GM18505 (cell line): ENCODE measurements around the gene NKD2.
"Not testable (repeated sequence)": the region's sequence is repeated elsewhere in the genome, so short reads cannot be mapped to it uniquely, and the experiment has no call there.

Experiments used
- ATAC-seq: cut with Tn5 transposase; IDR thresholded peaks from one replicate; pipeline ENCODE4 v1.9.1; 2021; ENCODE audit not compliant: unreplicated experiment
- POLR2A ChIP-seq: IDR thresholded peaks from 4 replicates; pipeline ENCODE4 v1.6.1; 2011; ENCODE audit warnings: borderline replicate concordance; ENCODE audit not compliant: insufficient read depth, insufficient read length; ENCODE audit errors: extremely low read depth

NKD2 gene

DNA sequence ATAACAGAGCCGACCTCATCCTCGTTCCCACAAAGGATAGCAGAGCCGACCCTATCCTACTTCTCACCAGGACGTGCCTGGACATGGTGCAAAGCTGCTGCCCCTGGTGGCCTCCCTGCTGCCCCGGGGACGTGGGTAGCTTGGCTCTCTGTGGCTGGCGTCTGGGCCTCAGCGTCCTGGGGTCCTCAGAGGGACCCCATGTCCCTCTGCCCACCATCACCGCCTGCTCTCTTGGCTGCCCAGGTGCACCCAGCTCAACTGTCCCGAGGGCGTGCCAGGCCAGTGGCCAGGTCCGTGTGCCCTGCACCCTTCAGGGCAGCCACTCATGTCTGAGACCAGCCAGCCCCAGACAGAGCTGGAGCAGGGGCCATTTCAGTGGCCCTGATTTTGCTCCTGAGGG is 8.5 kb downstream of the NKD2 start:
- TF ChIP-seq POLR2A: no peak
- ATAC-seq: no peak

DNA sequence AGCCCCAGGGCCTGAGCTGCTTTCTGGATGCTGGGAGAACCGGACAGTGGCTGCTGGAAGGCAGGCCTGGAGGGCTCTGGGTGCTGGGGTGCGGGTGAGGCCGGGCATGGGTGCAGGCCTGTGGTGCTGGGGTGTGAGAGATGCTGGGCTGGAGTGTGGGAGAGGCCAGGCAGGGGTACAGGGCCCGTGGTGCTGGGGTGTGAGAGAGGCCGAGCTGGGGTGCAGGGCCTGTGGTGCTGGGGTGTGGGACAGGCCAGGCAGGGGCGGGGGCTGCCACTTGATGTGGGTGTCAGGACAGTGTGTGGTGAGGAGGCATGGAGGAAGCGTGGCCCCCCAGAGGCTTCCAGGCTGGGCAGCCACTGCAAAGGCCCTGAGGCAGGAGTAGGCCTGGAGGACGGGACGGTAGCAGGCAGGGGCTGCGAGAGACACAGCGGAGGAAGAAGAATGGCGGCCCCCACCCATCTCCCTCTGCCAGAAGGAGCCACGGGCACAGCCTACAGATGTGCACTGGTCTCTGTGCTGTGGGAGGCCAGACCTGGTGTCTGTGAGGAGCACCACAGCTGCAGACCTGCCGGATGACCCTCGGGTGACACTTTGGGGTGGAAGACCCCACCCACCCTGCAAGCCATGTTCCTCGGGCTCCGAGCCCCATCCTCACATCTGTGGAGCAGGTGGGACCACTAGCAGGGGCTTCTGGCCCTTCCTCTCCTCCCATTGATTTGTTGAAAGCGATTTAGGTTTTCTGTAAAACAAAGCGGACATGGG is 9.3 kb downstream of the NKD2 start:
- TF ChIP-seq POLR2A: no peak
- ATAC-seq: no peak

DNA sequence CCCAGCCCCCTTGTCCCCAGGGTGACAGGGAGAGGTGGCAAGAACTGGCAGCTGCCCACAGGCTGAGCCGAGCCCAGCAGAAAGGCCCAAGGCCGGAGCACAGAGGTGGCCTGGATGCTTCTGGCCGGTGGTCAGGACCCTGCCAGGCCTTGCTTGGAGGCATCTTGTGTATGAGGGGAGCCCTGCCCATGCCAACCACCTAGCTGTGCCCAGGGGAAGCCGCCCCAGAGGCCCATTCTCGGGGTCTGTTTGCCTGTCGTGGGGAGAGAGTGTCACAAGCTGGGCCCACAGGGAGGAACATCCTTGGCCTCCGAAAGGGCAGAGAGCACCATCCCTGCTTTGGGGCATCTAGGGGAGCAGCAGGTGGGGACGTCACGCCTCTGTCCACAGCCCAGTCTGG is 10.0 kb downstream of the NKD2 start:
- TF ChIP-seq POLR2A: no peak
- no peak for ATAC-seq

DNA sequence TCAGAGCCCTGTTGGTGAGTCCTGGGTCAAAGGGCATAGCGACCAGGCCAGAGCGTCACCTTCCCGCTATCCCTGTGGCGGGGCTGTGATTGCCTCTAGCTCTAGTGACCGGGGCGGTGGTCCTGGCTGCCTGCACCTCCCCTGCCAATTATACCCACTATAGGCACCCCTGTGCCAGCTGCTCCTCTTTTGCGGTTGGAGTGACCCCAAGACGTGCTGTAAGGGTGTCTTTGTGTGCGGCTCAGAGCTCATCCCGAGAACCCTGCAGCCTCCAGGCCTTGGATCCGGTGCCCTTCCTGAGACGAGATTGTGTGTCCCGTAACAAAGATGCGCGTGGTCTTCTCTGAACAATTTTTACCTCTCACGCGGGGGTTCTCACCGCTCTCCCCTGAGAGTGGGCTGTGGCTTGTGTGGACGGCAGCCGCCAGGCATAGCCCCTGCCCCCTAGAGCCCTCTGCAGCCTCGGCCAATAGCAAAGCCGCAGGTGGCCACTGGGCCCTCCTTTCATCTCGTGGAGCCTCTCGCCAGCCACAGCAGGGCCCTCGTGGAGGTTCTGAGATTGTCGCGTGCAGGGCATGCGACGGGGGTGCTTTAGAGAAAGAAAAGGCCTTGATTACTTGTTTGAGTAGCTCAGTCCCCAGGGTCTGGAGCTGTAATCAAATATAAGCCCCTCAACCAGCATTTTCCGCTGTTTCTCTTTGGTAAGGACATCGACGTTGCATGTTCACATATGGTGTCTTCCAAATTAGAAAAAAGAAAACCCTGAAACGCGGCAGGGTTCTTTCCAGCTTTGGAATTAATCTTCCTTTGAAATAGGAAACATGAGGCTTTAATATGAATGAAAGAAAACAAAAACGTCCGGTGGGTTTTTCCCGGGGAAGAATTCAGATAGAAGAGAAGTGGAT is 10.7 kb downstream of the NKD2 start:
- ATAC-seq: no peak
- no peak for TF ChIP-seq POLR2A

DNA sequence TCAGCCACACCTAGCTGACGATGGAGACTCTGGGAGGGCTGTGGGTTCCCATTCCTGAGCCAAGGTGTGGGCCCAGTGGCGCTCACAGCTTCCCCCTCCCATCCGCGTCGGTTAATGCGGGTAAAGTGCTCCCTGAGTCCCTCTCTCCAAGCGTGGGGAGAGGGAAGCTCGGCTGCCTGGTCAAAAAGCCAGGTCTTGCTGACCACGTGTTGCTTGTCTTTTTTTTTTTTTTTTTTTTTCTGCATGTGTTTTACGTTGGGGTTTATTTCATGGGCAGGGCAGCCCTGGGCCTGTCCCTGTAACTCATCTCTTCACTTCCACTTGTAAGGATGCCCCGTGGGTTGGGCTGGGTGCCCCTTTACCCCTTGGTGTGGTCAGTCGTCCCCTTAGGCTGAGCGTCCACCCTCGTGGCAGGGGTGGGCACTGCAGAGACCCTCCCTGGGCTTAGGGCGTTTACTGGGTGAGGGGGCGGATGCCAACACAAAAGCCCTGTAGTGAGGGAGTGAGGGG is 11.9 kb downstream of the NKD2 start:
- ATAC-seq: no peak
- no peak for TF ChIP-seq POLR2A

DNA sequence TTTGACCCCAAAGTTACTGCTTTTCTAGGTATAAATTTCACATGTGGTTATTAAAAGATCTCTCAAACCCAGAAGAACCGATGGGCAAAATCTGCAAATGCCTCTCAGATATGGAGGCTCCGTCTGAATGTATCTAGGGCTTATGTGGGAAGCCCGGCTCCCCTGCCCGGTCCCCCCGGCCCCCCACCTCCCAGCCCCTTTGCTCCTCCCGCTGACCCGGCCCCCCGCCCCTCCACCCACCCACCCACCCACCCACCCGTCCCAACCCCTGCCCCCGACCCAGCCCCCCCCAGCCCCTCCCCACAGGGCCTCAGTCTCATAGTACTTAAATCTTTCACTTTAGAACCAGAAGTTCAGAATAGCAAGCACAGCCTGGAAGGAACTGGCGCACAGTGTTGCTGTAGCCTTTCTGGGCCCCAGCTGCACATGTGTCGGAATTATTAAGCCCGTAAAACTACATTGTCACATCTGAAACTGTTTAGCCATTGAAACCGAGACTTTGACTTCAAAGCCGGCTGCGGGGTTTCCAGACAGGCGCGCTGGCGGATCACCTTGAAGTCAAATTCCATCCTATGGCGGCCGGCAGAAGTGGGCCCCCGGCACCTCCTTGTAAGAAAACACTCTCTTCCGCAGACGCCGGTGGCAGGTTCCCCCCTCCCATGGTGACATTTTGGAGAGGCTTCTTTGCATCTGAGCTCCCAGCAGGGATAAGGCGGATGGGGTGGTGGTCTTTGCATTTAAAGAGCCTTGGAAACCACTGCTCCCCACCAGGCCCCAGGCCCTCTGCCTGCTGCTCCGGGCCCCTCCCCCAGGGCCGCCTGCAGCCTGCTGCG is 12.8 kb downstream of the NKD2 start:
- ATAC-seq: no peak
- no peak for TF ChIP-seq POLR2A

DNA sequence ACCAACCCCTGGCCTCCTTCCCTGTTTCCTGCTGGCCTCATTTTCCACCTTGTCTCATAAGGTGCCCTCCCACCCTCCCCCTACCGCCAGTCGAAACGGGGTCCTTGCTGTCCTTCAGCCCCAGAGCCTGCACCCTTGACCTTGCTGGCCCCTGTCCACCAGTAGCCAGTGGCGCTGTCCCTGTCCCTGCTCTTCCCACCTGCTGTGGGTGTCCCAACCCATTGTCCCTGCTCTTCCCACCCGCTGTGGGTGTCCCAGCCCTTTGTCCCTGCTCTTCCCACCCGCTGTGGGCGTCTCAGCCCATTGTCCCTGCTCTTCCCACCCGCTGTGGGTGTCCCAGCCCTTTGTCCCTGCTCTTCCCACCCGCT is 13.4 kb downstream of the NKD2 start:
- ATAC-seq: not testable (repeated sequence)

DNA sequence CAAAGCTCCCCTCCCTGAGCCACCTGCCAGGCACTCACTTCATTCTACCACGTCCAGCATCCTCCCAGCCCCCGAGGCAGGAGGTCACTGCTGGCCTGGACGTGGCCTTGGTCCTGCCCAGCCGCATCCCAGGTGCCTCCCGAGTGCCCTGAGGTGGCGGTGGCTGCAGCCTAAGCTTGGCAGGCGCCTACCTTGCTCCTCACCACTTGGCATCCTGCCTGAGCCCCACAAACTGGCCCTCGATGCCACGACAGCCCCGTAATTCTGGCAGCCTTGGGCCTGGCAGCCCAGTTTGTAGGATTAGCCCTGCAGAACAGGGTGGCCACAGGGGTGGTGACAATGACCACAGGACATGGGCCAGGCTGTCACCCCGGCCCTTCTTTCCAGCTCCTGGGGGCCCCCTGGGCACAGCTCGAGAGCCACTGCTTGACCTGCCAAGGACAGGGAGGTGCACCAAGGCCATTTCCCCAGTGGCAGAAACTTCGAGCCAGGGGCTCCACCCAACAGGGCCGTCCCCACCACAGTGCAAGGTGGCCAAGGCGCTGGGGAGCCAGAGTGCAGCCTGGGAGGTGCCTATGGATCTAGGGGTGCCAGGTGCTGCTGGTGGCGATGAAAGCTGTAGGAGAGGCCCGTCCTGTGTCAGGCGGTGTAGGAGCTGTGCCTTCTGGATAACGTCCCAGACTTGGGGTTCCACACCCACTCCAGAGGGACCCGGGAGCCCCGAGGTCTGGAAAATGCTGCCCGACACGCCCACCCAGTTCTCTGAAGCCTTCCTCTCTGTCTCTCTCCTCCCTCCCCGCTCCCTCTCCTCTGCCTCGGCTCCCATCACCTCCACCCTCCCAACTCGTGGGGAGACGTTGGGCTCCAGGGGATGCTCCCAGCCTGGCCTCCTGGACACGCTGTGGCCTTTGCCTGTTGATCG is 18.4 kb downstream of the NKD2 start:
- TF ChIP-seq POLR2A: no peak
- no peak for ATAC-seq

DNA sequence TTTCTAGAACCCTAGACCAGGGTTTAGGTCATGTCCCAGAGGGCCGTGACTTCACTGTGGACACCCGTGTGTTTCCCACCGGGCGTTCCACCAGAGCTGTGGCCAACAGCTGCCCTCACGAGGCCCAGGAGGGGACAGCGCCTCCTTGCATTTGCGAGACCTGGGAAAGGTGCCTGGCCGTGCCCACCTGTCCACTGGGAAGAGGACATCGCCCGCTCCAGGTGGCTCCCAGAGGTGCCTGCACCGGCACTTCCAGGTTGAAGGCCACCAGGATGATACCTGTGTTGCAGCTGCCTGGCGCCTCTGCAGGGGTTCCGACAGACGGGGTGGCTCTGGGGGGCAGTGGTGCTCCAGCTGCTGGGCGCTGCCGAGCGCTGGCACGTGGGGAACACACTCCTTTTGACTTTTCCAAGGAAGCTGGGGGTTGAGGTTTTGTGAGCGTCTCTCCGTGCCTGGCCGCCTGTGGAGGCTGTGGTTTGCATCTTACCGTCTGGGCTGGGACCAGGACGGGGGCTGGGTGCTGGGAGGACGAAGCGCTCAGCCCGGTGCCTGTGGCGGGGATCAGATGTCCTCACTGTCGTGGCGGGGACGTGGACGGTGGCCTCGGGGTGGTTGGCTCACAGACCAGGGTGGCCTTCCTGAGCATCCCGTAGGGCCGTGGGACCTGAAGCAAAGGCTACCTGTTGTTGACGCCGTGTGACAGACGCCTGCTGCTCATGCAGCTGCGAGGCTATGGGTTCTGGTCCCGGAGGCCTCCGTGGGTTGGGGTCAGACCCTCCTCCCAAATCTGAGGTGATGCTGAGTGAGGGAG is 19.2 kb downstream of the NKD2 start:
- TF ChIP-seq POLR2A: no peak
- no peak for ATAC-seq

DNA sequence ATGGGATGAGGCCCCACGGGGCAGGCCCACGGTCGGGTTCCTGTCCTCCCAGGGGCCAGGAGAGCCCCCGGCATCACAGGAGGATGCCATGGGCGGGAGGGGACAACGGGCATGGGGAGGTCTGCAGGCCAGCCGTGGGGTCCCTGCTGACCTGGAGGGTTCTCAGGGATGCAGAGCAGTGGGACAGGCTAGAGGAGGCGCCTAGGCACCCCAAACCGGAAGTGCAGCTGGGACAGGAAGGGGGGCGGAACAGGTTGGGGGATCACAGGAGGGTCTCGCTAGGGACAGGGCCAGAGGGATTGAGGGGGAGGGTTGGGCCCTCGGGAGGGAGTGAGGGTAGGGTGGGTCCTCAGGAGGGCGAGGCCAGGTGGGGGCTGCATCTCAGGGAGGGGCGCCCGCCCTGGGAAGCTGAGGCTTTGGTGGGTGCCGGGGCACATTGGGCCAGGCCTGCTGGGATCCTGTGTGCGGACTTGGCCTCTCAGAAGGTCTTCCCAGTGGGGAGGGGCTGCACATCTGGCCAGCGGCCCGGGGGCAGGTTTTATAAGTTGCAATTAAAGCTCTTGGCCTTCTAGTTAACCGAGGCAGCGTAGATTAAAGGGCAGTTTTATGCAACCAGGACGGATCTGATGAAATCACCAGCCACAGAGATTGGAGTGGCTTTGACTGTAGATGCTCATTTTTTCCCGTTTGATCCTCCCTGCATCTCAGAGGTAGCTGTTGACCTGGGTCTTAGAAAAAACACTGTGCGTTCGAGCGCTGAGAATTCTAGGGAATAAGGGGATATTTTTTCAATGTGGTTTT is 20.1 kb downstream of the NKD2 start:
- TF ChIP-seq POLR2A: no peak

DNA sequence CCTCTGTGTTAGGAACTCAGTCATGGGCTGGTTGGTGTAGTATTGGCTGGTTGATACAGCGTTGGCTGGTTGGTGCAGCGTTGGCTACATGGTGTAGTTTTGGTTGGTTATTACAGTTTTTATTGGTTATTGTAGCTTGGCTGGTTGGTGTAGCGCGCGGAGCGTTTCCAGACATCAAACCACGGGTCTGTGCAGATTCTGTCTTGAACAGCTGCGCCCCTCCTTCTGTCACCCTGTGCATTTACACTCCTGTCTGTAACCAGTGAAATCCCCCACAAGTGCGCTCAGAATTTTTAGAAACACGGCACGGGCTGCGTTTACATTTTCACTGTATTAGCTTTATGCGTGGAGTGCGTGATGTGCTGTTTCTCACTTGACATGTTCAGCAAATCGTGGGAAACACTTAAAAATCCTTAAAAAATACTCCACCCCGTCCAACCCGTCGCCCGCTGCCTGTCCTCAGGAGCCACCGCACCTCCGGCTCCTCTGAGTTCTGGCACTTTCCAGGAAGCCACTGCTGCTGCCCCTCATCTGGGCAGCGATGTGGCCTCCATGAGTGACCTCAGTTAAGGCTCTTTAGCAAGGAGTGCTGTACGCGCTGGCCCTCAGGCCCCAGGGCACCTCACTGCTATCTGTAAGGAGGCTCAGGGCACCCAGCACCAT is 20.8 kb downstream of the NKD2 start:
- ATAC-seq: no peak
- TF ChIP-seq POLR2A: no peak

More for the DNA sequence above, 20.1 kb downstream of the NKD2 start:
- ATAC-seq: no peak
